Heart left ventricle (tissue), 16 donors: ENCODE results near the gene PPIP5K2. TPM values are rescaled to one million over a fixed set of nuclear protein-coding genes. Genes with fewer than 3 reads are reported as not detected.
A peak's percentile ranks its signal among the peaks of the same experiment; 100 is the strongest.

ENCODE experiments used
- ATAC-seq, 4 donors: fragments of 200-7000 bp; cut with Tn5 transposase; one replicate each; pipeline ENCODE4 v1.9.1; 2020 to 2022; ENCODE audit warnings: moderate library complexity in 4 of 4, mild to moderate bottlenecking in 3 of 4, moderate number of reproducible peaks in 1 of 4
- DNase-seq, 5 donors: peaks; one replicate each; pipeline ENCODE4 v3.0.0-alpha.2; 2020
- H3K27ac ChIP-seq, 12 donors: fragments of 200-600 bp; sonication (generic) in 4 of 12; one replicate each; pipeline versions ENCODE4 v1.5.0 to v1.8.0; 2016 to 2022; ENCODE audit warnings: mild to moderate bottlenecking in 2 of 12
- H3K27me3 ChIP-seq, 9 donors: fragments of 200-600 bp; sonication (generic) in 2 of 9; one replicate each; pipeline versions ENCODE4 v1.5.1 to v1.8.0; 2016 to 2022; ENCODE audit warnings: mild to moderate bottlenecking in 3 of 9
- H3K36me3 ChIP-seq, 9 donors: fragments of 200-600 bp; sonication (generic) in 2 of 9; one replicate each; pipeline versions ENCODE4 v1.5.0 to v1.8.0; 2018 to 2022; ENCODE audit warnings: mild to moderate bottlenecking in 2 of 9
- H3K4me1 ChIP-seq, 12 donors: fragments of 200-600 bp; sonication (generic) in 4 of 12; one replicate each; pipeline versions ENCODE4 v1.5.0 to v1.8.0; 2016 to 2022; ENCODE audit warnings: mild to moderate bottlenecking in 3 of 12
- H3K4me3 ChIP-seq, 12 donors: fragments of 200-600 bp; sonication (generic) in 4 of 12; one replicate each; pipeline versions ENCODE4 v1.5.0 to v1.8.0; 2017 to 2022; ENCODE audit warnings: mild to moderate bottlenecking in 9 of 12, moderate library complexity in 4 of 12
- H3K9me3 ChIP-seq, 12 donors: fragments of 200-600 bp; sonication (generic) in 4 of 12; one replicate each; pipeline versions ENCODE4 v1.5.0 to v1.8.0; 2016 to 2022; ENCODE audit warnings: mild to moderate bottlenecking in 1 of 12
- CTCF ChIP-seq, 12 donors: fragments of 200-600 bp; sonication (generic) in 4 of 12; IDR thresholded peaks; one replicate each; pipeline versions ENCODE4 v1.5.0 to v1.8.0; 2018 to 2022; ENCODE audit warnings: antibody characterized with exemption in 12 of 12, mild to moderate bottlenecking in 5 of 12
- POLR2A ChIP-seq, 2 donors: fragments of 450-650 bp; IDR thresholded peaks; one replicate each; pipeline ENCODE4 v1.6.1; 2017; ENCODE audit warnings: antibody characterized with exemption in 2 of 2, mild to moderate bottlenecking in 2 of 2, moderate library complexity in 2 of 2
- WGBS, 4 donors: extraction: QIAGEN DNeasy Blood & Tissue Kit in 2 of 4; methylation state at CpG; one replicate each; pipeline versions ENCODE4 v1.1.5 to v1.1.7; 2013 to 2018; 5-methylcytosine and 5-hydroxymethylcytosine counted together
- intact Hi-C, 10 donors: fragments of 100-400 bp; cut with DNase I; formaldehyde crosslinking; loops; one replicate each; pipeline versions ENCODE4 v1.11.1 to v1.14.2; 2022
- polyA plus RNA-seq, 2 donors: library from polyadenylated mRNA; stranded (reverse); fragments of 200-250 nt; gene quantifications; one replicate each; pipeline ENCODE4 v1.2.3, GENCODE V29; 2013
- total RNA-seq, 9 donors: library from RNA; depleted of rRNA in 2 of 9; stranded (reverse); fragments of >200 nt in 2 of 9; fragmentation: NEBNext Ultra II Directional in 3 of 9; extraction: Animal tissue kit (Norgen Biotek cat#: 25700) in 3 of 9; gene quantifications; one replicate each; pipeline versions ENCODE4 v1.1.0 to v1.2.4, GENCODE V29; 2016 to 2023
- donor health status: ischemic (EF 13 %, LVEDD 7.1; RV severe dilation, severe dysfunction).
- donor health status: healthy with polysubstance abuse.
- donor health status: DM: no; HTN: yes; CAD: no.
- donor health status: DM: no; HTN: no; CAD: no.
- donor health status: ischemic (EF 25% LVEDD 6.9; RV normal size, moderate dysfunction).
- donor health status: ischemic (EF 25% LVEDD 5.7; RV mildly dilated, moderate dysfunction).
- donor health status: healthy.
- donor health status: DM: yes; HTN: yes; CAD: no.
- donor health status: ischemic (EF 35%, LVEDD 5.7; RV mildly dilated, moderate dysfunction).
- donor health status: nonischemic (EF 11% LVEDD 7.7; RV severe dilation, severe dysfunction).
- donor health status: DM: yes; HTN: yes; CAD: no.
- donor health status: PGD.
- donor health status: ischemic (EF 29% LVEDD 5.4; RV normal size, mild dysfunction).
- donor health status: nonischemic (EF 23%, LVEDD 6.1; RV moderate dilation, normal function).

Gene PPIP5K2
- total and polyA plus RNA-seq, 11 donors: 16.6 to 59.8 (median 38.9) TPM

GRCh38 chr5:103258957-103259704 is 139.0 kb downstream of the PPIP5K2 start:
- WGBS, 4 donors: 0 to 1% (median 0%) methylated on average over 40 to 91 of the region's 91 CpGs
- no peaks in the 10 kb centered on the region for H3K27me3 ChIP-seq
- H3K4me1 ChIP-seq: peaks cover 0 to 49% (median 29%) of the 10 kb centered on the region in 12 donors
- no peaks in the 10 kb centered on the region for H3K9me3 ChIP-seq
- peak overlapping the region; percentile 63 to 96 (median 92) for H3K4me3 ChIP-seq
- ATAC-seq: peak; percentile 3 to 54 (median 33)
- DNase-seq: peak; percentile 45 to 82 (median 52)
- H3K27ac ChIP-seq: peak overlapping the region; percentile 76 to 93 (median 84)
- intact Hi-C loops: loop anchor here in 1 of 10 donors (2.0 to 10.0 kb wide), 2 partner anchors 216 to 306 kb away; partner anchors contain the start of gene NUDT12
- H3K36me3 ChIP-seq: no peaks in the 10 kb centered on the region
- peak in 2 of 12 donors; percentile 7 to 9 for TF ChIP-seq CTCF (IDR thresholded peaks at IDR 0.05)
- no peak for TF ChIP-seq POLR2A (IDR thresholded peaks at IDR 0.05)

GRCh38 chr5:103259705-103260355 is 139.7 kb downstream of the PPIP5K2 start:
- ATAC-seq (peak in 1 of 4 donors; percentile 3), DNase-seq (peak in 3 of 5 donors; percentile 33 to 71 (median 45))
- Histone ChIP-seq H3K9me3 (no peaks in the 10 kb centered on the region), H3K36me3 (no peaks in the 10 kb centered on the region), H3K27me3 (no peaks in the 10 kb centered on the region), H3K27ac (peak overlapping the region; percentile 49 to 93 (median 84)), H3K4me1 (peaks cover 0 to 50% (median 29%) of the 10 kb centered on the region in 12 donors), H3K4me3 (peak overlapping the region; percentile 63 to 96 (median 92))
- TF ChIP-seq CTCF (IDR thresholded peaks at IDR 0.05): no peak
- no peak for TF ChIP-seq POLR2A (IDR thresholded peaks at IDR 0.05)
- 1 to 3% (median 2%) methylated on average over 9 to 20 of the region's 20 CpGs for WGBS, 4 donors
- intact Hi-C loops: loop anchor here in 1 of 10 donors (2.0 to 10.0 kb wide), 2 partner anchors 215 to 305 kb away; partner anchors contain the start of gene NUDT12

- 31 to 43% (median 33%) methylated on average over 3 of the region's 3 CpGs for WGBS, 4 donors
- Histone ChIP-seq H3K9me3 (no peaks in the 10 kb centered on the region), H3K4me1 (peaks cover 0 to 50% (median 29%) of the 10 kb centered on the region in 12 donors), H3K36me3 (no peaks in the 10 kb centered on the region), H3K27ac (peak overlapping the region in 1 of 12 donors; percentile 21), H3K4me3 (peak overlapping the region in 4 of 12 donors; percentile 3 to 96 (median 82)), H3K27me3 (no peaks in the 10 kb centered on the region)
- no peak for DNase-seq
- intact Hi-C loops: no loop called here
- no peak for TF ChIP-seq POLR2A (IDR thresholded peaks at IDR 0.05)
- TF ChIP-seq CTCF (IDR thresholded peaks at IDR 0.05): no peak
- ATAC-seq: no peak
Observed at GRCh38 chr5:103260951-103261350, 140.8 kb downstream of the PPIP5K2 start.

Other genes with a start within 250 kb of the PPIP5K2 start
- 10 to 100 TPM in 7 of 9 donors, 1 to 10 TPM in 2; 8.6 to 17.8 (median 13.3) TPM for gene GIN1, start 163 bp upstream of the PPIP5K2 start, total RNA-seq
- 1 to 10 TPM; 6.7 to 9.4 TPM for gene GIN1, start 163 bp upstream of the PPIP5K2 start, polyA plus RNA-seq
- 1 to 10 TPM; 2.7 to 6.0 (median 4.6) TPM for gene MACIR, start 138.5 kb downstream of the PPIP5K2 start, total RNA-seq
- 1 to 10 TPM; 2.9 to 3.7 TPM for gene MACIR, start 138.5 kb downstream of the PPIP5K2 start, polyA plus RNA-seq